GM19452 (cell line): ENCODE measurements around the gene VPS13C.

Source experiments
- ATAC-seq: cut with Tn5 transposase; IDR thresholded peaks from one replicate; pipeline ENCODE4 v1.9.1; 2021; ENCODE audit not compliant: unreplicated experiment

Gene VPS13C

DNA sequence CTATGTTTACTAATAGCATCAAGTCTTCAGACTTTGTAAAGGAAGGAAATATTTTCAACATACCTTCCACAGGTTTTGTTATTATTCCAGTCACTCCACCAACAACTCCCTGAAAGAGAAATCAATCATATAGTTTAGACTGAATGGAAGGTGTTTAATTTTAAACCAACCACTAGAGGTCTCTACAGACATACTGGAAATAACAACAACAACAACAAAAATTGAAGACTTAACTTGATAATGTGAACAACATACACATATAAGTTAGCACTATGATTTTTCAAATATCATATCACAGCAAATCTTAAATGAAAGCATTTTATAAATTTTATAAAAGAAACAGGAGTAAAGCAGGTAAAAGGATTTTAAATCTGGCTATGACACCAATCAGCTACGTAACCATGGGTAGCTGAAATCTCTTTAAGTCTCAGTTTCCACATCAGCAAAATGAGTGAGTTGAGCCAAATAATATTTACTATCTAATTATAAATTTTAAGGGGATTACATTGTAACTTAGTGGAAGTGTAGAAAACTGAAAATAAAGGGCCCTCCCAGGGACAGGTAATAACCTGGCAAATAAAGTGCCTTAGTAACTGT, 188.2 kb downstream of the VPS13C start:
- no peak for ATAC-seq

DNA sequence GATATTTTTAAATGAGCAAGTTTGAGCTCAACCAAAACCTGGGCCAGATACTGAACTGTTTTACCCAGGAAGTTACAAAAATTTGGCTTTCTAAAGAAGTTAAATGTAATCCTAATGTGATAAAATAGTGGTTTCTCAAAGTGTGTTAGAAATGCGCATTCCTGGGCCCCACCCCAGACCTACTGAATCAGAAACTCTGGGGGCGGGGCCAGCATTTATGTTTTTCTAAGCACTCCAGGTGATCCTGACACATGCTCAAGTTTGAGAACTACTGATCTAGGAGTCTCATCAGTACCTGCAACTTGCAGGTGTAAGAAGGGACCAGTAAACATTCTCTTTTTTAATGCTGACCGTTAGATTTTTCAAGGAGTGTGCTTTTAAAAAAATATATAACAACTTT, 190.6 kb downstream of the VPS13C start:
- no peak for ATAC-seq

- ATAC-seq = no peak
Observed at GRCh38 chr15:61861962-61862361, 198.3 kb downstream of the VPS13C start.

DNA sequence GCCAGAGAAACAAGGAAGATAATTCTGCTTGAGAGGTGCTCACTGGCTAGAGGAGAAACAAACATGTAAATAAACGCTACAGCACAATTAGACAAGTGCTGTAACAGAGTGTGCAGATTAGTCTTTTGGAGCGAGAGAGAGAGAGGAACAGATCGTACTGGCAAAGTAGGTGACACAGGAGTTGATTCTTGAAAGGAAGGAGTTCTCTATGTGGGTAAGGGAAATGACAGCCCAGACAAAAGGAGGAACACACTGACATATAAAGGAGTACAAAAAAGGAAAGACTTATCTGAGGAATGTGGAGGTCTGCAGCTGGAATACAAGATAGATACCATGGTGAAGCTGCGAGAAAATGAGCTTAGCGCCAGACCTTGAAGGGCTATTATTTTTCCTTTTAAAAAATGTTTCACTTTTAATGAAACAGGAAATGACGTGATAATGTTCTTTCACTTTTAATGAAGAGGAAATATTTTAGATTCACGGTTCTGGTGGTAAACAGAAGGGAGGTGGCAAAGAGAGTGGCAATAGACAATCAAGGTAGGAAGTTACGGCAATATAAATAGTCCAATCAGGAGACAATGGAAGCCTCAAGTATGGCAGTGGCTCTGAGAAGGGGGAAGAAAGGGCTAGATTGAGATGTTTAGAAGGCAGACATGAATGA, 202.9 kb downstream of the VPS13C start:
- ATAC-seq = peak; percentile 58

- no peak for ATAC-seq
Observed at GRCh38 chr15:61856295-61856694, 204.0 kb downstream of the VPS13C start.

DNA sequence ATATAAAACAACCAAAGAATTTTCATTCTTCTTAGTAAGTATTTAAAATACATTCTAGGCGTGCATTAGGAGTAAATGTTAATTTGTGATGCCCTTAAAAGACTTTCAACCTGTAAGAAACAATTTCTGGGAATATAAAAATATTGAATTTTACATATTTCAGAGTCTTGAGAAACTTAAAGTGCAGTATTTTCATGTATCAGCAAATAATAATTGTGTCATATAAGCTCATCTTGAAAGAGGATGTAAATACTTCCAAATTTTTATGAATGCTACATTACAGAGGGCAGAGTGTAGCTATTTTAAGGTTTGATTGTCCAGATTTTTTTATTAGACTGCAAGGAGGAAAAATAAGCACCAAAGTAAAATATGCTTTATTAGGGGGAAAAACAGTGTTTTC, 207.1 kb downstream of the VPS13C start:
- ATAC-seq = no peak

DNA sequence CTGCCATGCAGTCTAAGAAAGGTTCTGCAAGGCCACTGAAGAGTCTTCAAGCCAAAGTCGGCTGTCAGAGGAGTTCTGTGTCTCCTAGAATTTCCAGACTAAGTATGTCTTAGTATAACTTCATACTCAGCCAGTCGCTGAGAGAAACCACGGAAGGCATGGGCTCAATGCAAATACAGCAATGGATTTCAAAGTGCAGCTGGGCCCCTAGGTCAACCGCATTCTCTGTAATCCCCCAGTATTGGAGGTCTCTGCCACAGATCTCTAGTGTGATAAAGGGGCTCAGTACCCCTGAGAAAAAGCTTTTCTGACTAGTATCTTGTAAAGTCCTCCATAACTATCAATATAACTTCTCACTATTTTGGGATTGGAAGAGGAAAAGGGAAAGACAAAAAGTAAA, 208.3 kb downstream of the VPS13C start:
- ATAC-seq = no peak

- no peak for ATAC-seq
Observed at GRCh38 chr15:61849447-61849846, 210.8 kb downstream of the VPS13C start.

GRCh38 chr15:61841466-61841865, 218.8 kb downstream of the VPS13C start:
- ATAC-seq = no peak

DNA sequence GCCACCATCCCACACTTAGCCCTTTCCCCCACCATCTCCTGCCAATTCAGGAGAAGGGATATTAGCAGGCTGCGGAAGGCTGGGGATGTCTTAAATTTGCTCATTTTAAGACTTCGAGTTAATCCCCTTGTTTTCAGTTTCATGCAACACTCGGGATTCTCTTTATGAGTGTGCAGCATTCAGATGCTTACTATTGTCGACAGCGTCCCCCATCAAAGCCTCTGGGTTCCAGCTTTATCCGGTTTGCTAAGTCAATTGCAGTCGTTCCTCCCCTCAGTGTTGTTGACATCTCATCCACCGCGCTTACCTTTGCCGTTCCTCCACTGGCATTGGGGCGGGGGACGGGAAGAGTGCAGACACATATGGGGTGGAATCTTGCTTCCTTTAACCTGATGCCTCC, 220.2 kb downstream of the VPS13C start:
- no peak for ATAC-seq

- no peak for ATAC-seq
Observed at GRCh38 chr15:61839546-61839945, 220.7 kb downstream of the VPS13C start.

DNA sequence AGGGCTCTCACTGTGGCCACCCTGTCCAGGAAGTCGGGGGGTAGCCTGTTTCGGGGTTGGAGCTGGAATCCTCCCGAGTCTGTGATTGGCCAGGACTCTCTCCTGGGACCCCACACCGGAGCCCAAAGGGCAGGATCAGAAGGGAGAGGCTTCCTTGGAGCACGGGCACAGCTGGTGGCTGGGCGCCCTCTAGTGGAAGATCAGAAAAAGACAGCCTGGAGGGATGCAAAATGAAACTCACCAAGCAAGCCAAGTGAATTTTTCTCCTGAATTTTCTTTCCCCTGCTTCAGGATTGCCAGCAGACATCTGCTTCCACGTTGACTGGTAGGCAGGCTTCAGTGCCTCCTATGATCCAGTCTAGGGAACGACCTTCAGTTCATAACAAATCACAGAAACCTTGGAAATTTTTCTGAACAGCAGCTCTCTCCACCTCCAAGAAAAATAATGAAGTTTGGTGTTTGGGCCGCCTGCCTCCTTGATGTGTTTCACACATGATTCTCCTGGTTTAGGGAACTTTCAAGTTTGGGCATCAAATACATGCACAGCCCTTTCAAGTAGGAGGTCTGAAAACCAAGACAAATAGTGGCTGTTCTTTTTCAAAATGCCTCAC, 224.6 kb downstream of the VPS13C start:
- ATAC-seq = no peak

DNA sequence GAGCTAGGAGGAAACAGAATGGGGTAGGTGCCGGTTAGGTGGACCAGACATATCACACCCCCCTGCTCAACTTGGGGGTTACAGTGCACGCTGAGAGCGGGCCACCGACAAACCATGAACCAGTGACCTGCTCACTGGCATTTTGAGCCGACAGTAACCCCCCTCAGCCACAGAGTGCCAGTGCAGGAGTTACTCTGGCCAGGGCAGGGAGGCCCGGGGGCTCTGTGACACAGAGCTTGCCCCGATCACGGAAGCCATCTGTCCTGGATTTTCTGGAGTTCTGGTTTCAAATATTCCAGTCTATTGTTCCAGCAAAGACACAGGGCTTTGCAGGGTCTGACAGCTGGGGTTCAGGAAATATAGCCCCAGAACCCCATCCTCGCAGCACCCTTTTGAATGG, 225.2 kb downstream of the VPS13C start:
- ATAC-seq = no peak

DNA sequence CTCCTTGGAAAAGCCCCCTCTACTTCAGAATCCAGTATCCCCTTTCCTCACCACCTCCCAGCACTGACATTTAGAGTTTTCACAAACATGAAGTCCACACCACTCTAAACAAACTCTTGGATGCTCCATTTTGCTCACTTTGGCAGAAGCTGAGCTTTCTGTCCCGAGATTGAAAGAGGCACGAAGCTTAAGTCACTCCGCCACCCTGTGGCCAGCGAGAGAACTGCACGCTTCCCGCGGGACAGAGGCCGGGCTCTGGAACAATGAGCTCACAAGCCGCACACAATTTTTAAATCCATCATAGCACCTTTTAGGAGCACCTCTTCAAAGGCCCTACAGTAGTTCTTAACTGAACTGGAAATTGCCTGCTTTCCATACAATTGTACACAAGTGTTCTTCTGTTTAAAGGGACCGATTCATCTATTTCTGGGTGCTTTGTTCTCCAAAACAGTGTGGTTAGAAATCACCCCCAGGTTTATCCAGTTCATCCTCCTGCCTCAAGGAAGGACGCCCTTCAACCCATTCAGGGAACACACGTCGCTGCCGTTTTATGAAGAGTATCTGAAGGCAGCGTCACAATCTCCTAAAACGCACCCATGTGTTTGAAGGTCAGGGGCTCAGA, 226.1 kb downstream of the VPS13C start:
- peak; percentile 71 for ATAC-seq

GRCh38 chr15:61832223-61832622, 228.0 kb downstream of the VPS13C start:
- ATAC-seq = no peak

GRCh38 chr15:61831505-61831921, 228.7 kb downstream of the VPS13C start:
- no peak for ATAC-seq

GRCh38 chr15:61830536-61831330, 229.5 kb downstream of the VPS13C start:
- no peak for ATAC-seq

DNA sequence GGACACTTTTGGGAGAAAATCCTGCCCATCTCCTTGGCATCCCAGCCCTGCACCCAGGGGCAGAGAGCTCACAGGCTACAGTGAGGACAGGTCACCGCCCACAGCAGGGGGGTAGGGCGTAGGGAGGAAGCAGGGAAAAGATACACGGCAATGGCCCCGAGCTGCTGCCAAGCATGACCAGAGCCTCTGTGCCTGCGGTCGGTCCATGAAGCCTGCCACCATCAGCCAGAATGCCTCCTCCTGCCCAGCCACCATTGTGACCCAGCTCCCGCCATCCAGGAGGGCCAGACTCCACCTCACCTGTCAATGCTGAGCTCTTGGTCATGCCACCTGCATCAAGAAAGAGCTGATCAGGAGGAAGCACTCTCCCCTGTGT, 230.7 kb downstream of the VPS13C start:
- no peak for ATAC-seq

GRCh38 chr15:61828860-61829513, 231.3 kb downstream of the VPS13C start:
- no peak for ATAC-seq

GRCh38 chr15:61828008-61828407, 232.2 kb downstream of the VPS13C start:
- ATAC-seq = no peak

DNA sequence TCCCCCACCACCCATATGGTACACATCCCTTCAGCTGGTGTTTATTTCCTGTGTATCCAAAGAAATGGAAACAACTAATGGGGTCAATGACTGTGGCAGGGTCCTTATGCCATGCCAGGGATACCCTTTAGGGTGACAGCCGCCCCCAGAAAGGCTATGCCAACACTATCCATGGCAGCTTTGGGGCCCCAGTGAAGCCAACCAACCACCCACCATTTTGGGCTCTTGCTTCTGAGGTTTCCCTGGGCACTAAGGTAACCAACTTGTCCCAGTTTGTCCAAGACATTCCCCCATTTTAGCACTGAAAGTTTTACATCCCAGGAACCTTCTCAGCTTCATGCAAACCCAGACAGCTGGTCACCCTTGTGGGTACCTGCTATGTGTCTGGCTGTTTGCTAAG, 233.1 kb downstream of the VPS13C start:
- no peak for ATAC-seq
